K562 (cell line): Measurements from ENCODE around the gene AGT. TPM values are rescaled to one million over a fixed set of nuclear protein-coding genes. Genes with fewer than 3 reads are reported as not detected.
A peak's percentile ranks its signal among the peaks of the same experiment; 100 is the strongest.

Experiments
- ATAC-seq: fragments of 200-7000 bp; cut with Tn5 transposase; 3 replicates; pipeline ENCODE4 v1.9.1; 2020; ENCODE audit warnings: moderate library complexity
- BruUV-seq: library from RNA; stranded (reverse); fragments of 400-500 nt; replicated peaks from 2 replicates; lab custom pipeline; 2021; lab: Mats Ljungman, UMichigan
- CTCF ChIA-PET: fragments of 300-600 bp; formaldehyde crosslinking; extraction: SDS; loops from one replicate; lab custom pipeline; 2021; ENCODE audit warnings: low intra/inter-chr PET ratio; lab: Yijun Ruan, JAX
- POLR2A ChIA-PET: fragments of 300-600, 350-650 bp; sonication (Branson Sonifier 250); formaldehyde crosslinking; extraction: SDS; loops from one replicate; lab custom pipeline; 2021; ENCODE audit warnings: antibody characterized with exemption, inconsistent platforms; lab: Yijun Ruan, JAX
- DNase-seq, 4 experiments: peaks; one replicate each; pipeline versions ENCODE4 v3.0.0 to v3.0.0-alpha.2; 2011 to 2018; ENCODE audit warnings: low spot score in 3 of 4, mixed read lengths in 3 of 4; ENCODE audit errors: extremely low read depth in 1 of 4
- FAIRE-seq: peaks from 2 replicates; lab custom pipeline; 2011; peaks lifted over from hg19 to GRCh38; lab: Jason Lieb, UNC
- H2AFZ ChIP-seq: 2 replicates; pipeline ENCODE4 v1.6.0; 2011; ENCODE audit warnings: low read depth, low read length, control low read depth, inconsistent platforms
- H3K27ac ChIP-seq: fragments of 200-600 bp; 3 replicates; pipeline ENCODE4 v1.8.0; 2011; ENCODE audit warnings: low read depth, mild to moderate bottlenecking, control low read depth, inconsistent platforms, low read length, moderate library complexity, mixed read lengths; ENCODE audit errors: extremely low read depth
- H3K27me3 ChIP-seq, 2 experiments: fragments of 300-600 bp in 1 of 2; 2 replicates in 1 of 2; 3 replicates in 1 of 2; pipeline versions ENCODE4 v1.6.0 to v1.8.0; 2011; ENCODE audit warnings: inconsistent platforms in 2 of 2, low read length in 2 of 2, mild to moderate bottlenecking in 1 of 2, mixed read lengths in 1 of 2, moderate library complexity in 1 of 2; ENCODE audit not compliant: control insufficient read depth in 2 of 2, insufficient read depth in 2 of 2
- H3K36me3 ChIP-seq: fragments of 300-600 bp; 3 replicates; pipeline ENCODE4 v1.8.0; 2011; ENCODE audit warnings: mild to moderate bottlenecking, low read length, inconsistent platforms; ENCODE audit not compliant: control insufficient read depth, insufficient read depth
- H3K4me1 ChIP-seq, 2 experiments: fragments of 200-600 bp in 1 of 2; replicated peaks in 1 of 2; 2 replicates in 1 of 2; 3 replicates in 1 of 2; pipeline versions ENCODE4 v1.5.1 to v1.8.0; 2011; ENCODE audit warnings: inconsistent platforms in 2 of 2, low read length in 2 of 2, mild to moderate bottlenecking in 1 of 2, mixed read lengths in 1 of 2, moderate library complexity in 1 of 2; ENCODE audit not compliant: control insufficient read depth in 2 of 2, insufficient read depth in 2 of 2
- H3K4me2 ChIP-seq: 2 replicates; pipeline ENCODE4 v1.6.1; 2011; ENCODE audit warnings: low read length, control low read depth, inconsistent platforms, mixed read lengths; ENCODE audit not compliant: insufficient read depth
- H3K4me3 ChIP-seq: fragments of 200-600 bp; sonication (generic), shearing (Covaris generic); 2 replicates; pipeline ENCODE4 v1.5.1; 2016; ENCODE audit warnings: control low read depth, inconsistent platforms
- H3K79me2 ChIP-seq: fragments of 200-600 bp; 3 replicates; pipeline ENCODE4 v1.8.0; 2011; ENCODE audit warnings: low read length, inconsistent platforms; ENCODE audit not compliant: control insufficient read depth, insufficient read depth
- H3K9ac ChIP-seq, 2 experiments: 2 replicates each; pipeline versions ENCODE4 v1.6.0 to v1.6.1; 2011; ENCODE audit warnings: low read depth in 2 of 2, low read length in 2 of 2, control low read depth in 1 of 2, inconsistent platforms in 1 of 2, mild to moderate bottlenecking in 1 of 2, mixed read lengths in 1 of 2; ENCODE audit not compliant: insufficient read depth in 1 of 2
- H3K9me1 ChIP-seq: one replicate; pipeline ENCODE4 v1.6.0; 2011; ENCODE audit warnings: inconsistent platforms, mild to moderate bottlenecking, low read length, moderate library complexity; ENCODE audit not compliant: control insufficient read depth, insufficient read depth
- H3K9me3 ChIP-seq: replicated peaks from 2 replicates; pipeline ENCODE4 v1.5.1; 2011; ENCODE audit warnings: low read depth, low read length, inconsistent platforms; ENCODE audit not compliant: control insufficient read depth, insufficient read depth
- H4K20me1 ChIP-seq: replicated peaks from 2 replicates; pipeline ENCODE4 v1.6.1; 2011; ENCODE audit warnings: low read length, inconsistent platforms, mixed read lengths; ENCODE audit not compliant: control insufficient read depth, insufficient read depth
- CLOCK ChIP-seq: fragments of 250-450 bp; sonication (Bioruptor Pico); IDR thresholded peaks from 2 replicates; pipeline ENCODE4 v1.4.0; 2020; ENCODE audit warnings: mild to moderate bottlenecking, moderate library complexity, borderline replicate concordance
- NRF1 ChIP-seq, 2 experiments: fragments of 450-650 bp; IDR thresholded peaks in 1 of 2; conservative IDR thresholded peaks in 1 of 2; 2 replicates each; pipeline ENCODE4 v1.6.1; 2014; ENCODE audit warnings: mild to moderate bottlenecking in 2 of 2
- POLR2A ChIP-seq: fragments of 450-650 bp; conservative IDR thresholded peaks from 2 replicates; pipeline ENCODE4 v1.6.1; 2016
- POLR2AphosphoS2 ChIP-seq: IDR thresholded peaks from 2 replicates; pipeline ENCODE4 v1.6.1; 2012; ENCODE audit warnings: low read length, improper control_type of control experiment
- RNF219 ChIP-seq: fragments of 250-450 bp; sonication (Bioruptor Pico); IDR thresholded peaks from 2 replicates; pipeline ENCODE4 v1.5.0; 2022; ENCODE audit warnings: mild to moderate bottlenecking
- SUPT5H ChIP-seq: fragments of 450-650 bp; IDR thresholded peaks from 2 replicates; pipeline ENCODE4 v1.6.1; 2016
- WGBS: fragments of 100-300 bp; shearing (Covaris generic); methylation state at CpG from one replicate; pipeline ENCODE4 v1.1.6; 2016; ENCODE audit warnings: low coverage, mixed read lengths; ENCODE audit not compliant: insufficient coverage; ENCODE audit errors: missing lambda C conversion rate; 5-methylcytosine and 5-hydroxymethylcytosine counted together
- in situ Hi-C: fragments of 300-500 bp; cut with MboI; formaldehyde crosslinking; loops from 4 replicates; pipeline ENCODE4 v1.15.0; 2018; ENCODE audit warnings: inconsistent platforms, mixed read lengths
- intact Hi-C: fragments of 100-400 bp; cut with micrococcal nuclease; formaldehyde crosslinking; loops from 2 replicates; pipeline ENCODE4 v1.14.2; 2022
- polyA plus RNA-seq, 8 experiments: library from polyadenylated mRNA; depleted of rRNA in 4 of 8; stranded (reverse) in 5 of 8; unstranded in 3 of 8; fragments of >200 nt; fragmentation: Nextera tagmentation in 2 of 8; fragmentation: Illumina TruSeq in 1 of 8; extraction: Ambion mirVana in 2 of 8; extraction: Trizol in 1 of 8; gene quantifications; 2 replicates each; pipeline versions ENCODE4 v1.2.1 to v1.2.3, GENCODE V29; 2011 to 2014; ENCODE audit warnings: inconsistent platforms in 1 of 8, missing spikeins in 1 of 8
- total RNA-seq, 7 experiments: library from RNA; depleted of rRNA in 6 of 7; stranded (reverse); fragments of >200 nt in 6 of 7; fragmentation: Illumina TruSeq in 2 of 7; extraction: Trizol in 2 of 7; gene quantifications; 2 replicates each; pipeline versions ENCODE4 v1.2.1 to v1.2.3, GENCODE V29; 2011 to 2021; ENCODE audit warnings: low replicate concordance in 1 of 7

AGT gene
- total and polyA plus RNA-seq, 9 of the 15 experiments (the other 6 are each of a cell fraction or from before 2014, with no cell fraction given), result 0.40 TPM; not detected in 8

GRCh38 chr1:230694464-230694863 lies 19.5 kb downstream of the AGT start:
- FAIRE-seq, result no peak
- Histone ChIP-seq H4K20me1 (0 out of 2 replicates have a peak, but pooled peaks cover 9% of the 10 kb centered on the region), H3K9me1 (no peaks in the 10 kb centered on the region), H2AFZ (no peak overlapping the region), H3K36me3 (peaks cover 36% of the 10 kb centered on the region), H3K4me3 (no peak overlapping the region), H3K4me2 (no peak overlapping the region), H3K27ac (no peak overlapping the region), H3K79me2 (no peaks in the 10 kb centered on the region), H3K9ac (peak overlapping the region in 1 of 2 experiments; percentile 49; a peak in 1 of 4 replicates), H3K4me1 (no peaks in the 10 kb centered on the region; a peak in 1 of 5 replicates), H3K27me3 (peaks cover 3 to 19% of the 10 kb centered on the region in 2 experiments; a peak in 4 of 5 replicates), H3K9me3 (no peaks in the 10 kb centered on the region)
- POLR2A ChIA-PET, result interaction anchor here (1.3 kb wide), 1 partner anchor 8 kb away, joined by 3 read pairs; no protein-coding TSS in a partner anchor
- TF ChIP-seq POLR2A (peak; percentile 54; the same call in 1 of the 2 replicates), POLR2AphosphoS2 (0 out of 2 replicates have a peak, but pooled peaks have one; percentile 68), CLOCK (CRISPR knock-in tag) (no peak), RNF219 (CRISPR knock-in tag) (no peak), SUPT5H (0 out of 2 replicates have a peak, but pooled peaks have one; percentile 50), NRF1 (conservative IDR thresholded peaks at IDR 0.05 in 1 of 2, IDR thresholded peaks at IDR 0.05 in 1 of 2) (no peak)
- ATAC-seq, result peak; percentile 36
- WGBS, result 58% methylated on average over 4 of the region's 4 CpGs
- BruUV-seq, result no TSS peak
- CTCF ChIA-PET, result no interaction called here
- intact Hi-C loops (no loop called here), in situ Hi-C loops (no loop called here)
- no peak for DNase-seq
